ENCODE measurements around the gene SELENOO.

Gene SELENOO

DNA sequence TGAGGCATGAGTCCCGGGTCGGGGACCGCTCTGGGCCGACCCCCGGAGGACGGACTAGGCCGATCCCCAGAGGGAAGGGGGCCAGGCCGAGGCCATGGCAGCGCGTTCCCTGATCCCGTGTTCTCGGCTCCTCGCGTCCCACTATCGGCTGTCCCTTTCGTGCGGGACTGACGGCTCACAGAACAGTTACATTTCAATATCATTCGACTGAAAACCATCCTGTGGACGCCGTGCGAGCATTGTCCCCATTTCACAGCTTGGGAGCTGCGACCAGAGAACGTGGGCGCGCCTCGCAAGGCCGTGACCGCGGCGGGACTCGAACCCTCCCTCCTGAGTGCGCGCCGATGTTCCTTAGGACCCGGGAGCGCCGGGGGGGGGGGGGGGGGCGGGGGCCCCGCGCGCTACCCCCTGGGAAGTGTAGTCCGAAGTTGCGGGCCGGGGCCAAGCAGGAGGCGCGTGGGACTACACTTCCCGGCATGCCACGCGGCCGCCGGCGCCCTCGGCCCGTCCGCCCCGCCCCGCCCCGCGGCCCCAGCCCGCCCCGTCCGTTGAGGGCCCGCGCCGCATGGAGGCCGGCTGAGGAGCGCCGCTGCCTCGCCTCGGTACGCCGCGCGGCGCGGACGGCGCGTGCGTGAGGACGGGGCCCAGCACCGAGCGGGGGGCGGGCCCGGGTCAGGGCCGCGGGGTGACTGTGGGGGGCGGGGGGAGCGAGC, 15.3 kb upstream of the SELENOO start, which contains the start of gene TRABD:
TSS of gene TRABD (plus strand) at position 539 of the 713 bp plus-strand sequence. CDS start 7,148 bp downstream, outside the sequence.
- peak; percentile 94 for DNase-seq

DNA sequence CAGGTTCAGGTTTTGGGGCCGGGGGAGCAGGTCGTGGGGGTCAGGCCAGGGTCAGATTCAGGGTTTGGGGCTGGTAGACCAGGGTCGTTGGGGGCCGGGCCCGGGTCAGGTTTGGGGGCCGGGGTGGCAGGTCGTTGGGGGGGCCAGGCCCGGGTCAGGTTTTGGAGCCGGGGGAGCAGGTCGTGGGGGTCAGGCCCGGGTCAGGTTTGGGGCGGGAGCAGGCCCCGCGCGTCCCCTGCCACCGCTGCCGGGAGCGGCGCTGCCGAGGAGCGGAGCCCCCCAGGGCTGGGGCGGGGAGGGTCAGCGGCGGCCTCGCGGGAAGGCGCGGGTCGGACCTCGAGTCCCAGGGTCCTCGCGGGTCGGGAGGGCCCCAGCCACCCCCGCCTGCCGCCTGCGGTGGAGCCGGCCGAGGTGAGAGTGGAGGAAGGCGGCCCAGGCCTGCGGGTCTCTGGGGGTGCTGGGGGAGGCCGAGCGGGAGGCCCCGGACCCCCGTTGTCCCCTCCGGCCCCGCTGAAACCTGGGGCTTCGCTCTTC, 14.6 kb upstream of the SELENOO start:
- no peak for DNase-seq

DNA sequence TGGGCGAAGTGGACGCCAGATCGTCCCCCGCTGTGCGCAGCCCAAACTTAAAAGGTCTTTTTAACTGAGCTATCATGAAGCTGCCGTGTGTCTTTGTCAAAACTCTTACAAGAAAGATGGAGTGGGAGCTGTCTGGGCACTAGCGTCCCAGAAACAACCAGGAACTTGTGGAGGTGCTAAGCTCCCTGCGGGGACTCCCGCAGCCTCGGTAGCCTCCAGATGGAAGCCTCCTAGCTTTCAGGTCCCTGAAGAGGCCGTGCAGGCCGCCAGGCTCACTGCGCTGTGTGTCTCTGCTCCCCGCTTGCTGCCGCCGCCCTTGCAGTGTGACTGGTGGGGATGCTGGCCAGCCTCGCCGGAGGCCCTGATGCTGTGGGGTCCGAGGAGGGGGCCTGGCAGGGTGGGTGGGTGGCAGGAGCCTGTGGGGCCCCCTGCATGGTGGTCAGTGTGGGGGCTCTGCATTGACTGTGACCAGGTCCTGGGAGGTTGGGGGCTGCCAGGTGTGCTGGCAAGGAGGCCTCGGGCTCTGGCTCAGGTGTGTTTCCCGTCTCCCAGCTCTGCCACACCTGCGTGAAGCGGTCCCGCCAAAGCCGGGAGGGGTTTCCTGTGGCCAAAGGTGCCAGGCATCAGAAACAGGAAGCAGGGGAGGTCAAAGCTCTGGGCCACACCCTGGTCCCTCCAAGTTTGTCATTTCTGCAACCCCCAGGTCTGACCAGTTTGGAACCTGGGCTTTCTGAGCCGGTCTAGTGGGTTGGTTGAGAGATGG, 13.9 kb upstream of the SELENOO start:
- peak; percentile 32 for DNase-seq

DNA sequence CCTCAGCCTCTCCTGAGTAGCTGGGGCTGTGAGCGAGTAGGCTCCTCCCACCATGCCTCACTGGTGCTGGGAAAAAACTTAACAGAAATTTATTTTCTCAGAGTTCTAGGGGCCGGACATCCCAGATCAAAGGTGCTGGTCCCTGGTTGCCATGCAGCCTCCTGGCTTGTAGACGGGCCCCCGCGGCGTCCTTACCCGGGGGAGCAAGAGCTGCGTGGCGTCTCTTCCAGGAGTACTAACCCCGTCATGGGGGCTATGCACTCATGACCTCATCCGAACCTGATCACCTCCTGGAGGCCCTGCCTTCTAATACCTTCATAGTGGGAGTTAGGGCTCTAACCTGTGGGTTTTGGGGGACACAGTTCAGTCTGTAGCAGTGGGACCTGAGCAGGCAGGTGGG, 12.5 kb upstream of the SELENOO start:
- DNase-seq, result no peak

DNA sequence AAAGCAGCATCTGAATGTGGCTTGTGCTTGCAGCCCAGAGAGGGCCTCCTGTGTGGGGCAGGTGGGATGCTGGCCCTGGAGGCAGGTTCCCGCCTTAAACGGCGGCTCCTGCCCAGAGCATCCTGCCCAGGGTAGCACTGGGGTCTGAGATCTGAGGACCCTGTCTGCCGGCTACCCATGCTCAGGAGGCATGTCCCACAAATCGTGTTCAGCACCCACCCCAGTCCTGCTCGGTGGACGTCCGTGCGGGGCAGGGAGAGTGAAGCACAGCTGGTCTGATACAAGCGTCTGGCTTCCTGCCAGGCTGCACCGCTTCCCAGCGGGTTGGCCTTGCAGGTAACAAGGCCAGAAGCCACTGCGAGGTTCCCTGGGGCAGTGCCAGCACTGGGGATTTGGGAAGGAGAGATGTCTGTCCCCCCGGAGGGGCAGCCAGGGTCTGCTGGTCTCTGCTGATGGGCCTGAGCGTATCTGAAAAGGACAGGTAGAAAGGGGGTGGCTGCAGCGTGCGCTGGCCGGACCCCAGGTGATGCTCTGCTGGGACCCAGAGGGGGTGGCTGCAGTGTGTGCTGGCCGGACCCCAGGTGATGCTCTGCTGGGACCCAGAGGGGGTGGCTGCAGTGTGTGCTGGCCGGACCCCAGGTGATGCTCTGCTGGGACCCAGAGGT, 11.5 kb upstream of the SELENOO start:
- no peak for DNase-seq

DNA sequence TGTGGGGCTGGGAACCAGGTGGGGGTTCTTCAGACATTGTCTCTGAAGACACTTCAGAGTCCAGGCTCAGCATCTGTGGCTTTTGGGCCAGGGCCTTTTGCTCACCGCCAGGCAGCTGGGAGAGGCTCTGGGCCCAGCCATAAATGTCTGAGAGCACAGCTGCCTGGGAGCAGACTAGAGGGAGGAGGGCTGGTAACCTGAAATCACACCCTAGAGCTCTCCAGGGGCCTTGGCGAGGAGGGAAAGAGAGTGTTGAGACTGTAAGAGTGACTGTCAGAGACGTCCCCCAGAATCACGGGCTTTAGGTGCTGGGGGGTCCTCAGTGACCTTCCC, 11.0 kb upstream of the SELENOO start:
- no peak for DNase-seq

DNA sequence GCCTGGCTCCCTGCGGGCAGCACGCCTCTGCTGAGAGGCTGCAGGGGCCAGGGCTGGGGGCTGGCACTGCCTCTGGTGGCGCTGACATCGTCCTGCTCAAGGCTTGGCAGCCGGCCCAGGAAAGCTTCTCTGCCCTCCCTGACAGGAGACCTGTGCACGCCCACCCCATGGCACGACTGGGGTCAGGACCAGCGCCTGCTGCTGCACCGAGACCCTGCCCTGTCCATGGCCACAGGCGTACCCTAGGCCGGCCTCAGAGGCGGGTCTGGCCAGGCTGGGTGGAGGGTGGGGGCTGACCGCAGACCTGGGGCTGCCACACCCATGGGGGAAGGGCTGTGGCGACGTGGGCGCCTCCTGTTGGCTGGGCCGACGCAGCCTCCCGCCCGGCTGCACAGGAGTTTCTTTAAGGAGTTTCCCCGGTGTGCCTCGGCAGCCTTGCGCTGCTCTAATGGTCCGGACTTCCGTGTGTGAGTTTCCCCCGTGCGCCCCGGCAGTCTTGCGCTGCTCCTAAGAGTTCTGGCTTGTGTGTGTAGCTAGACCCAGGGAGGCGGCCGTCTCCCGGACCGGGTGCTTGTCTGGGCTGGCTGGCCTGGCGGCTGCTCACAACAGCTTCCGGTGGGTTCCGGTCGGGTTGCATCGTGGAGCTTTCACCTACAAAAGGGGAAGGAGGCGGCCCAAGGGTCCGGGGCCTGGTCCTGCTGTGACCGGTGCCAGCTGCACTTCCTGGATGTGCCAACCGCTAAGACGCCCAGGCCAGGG, 10.4 kb upstream of the SELENOO start:
- DNase-seq, result peak; percentile 85

DNA sequence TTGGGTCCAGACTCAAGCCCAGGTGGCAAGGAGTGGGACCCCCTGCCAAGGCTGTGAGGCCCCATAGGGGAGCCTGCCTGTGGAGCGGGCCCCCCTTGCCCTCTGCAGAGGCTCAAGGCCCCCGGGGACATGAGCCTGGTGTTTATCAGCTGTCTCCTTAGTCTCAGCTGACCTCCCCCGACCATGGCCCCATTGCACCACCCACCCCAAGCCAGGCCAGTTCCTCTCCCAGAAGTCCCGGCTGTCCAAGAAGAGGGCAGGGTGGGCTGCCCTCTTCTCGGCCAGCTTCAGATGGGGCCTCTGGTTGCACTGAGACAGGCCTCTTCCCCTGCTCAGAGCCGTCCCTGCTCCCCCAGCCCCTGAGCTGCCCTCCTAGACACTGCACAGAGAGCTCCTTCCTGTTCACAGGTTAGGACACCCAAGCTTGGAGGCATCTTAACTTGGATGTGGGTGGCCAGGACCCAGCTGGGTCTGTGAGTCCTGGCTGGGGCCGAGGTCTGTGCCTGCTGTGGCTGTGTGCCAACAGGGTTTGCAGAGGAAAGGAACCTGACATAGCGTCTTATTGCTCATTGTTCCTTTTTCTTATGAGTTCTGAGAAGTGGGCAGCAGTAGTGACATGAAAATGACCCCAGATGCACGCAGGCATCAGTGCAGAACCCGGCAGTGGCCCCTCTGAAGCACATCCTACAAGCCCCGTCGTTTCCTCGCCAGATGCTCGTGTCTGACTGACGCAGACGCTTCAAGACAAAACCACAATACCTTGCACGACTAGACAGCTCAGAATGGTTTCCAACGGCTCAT, 9.7 kb upstream of the SELENOO start:
- DNase-seq, result peak; percentile 85

DNA sequence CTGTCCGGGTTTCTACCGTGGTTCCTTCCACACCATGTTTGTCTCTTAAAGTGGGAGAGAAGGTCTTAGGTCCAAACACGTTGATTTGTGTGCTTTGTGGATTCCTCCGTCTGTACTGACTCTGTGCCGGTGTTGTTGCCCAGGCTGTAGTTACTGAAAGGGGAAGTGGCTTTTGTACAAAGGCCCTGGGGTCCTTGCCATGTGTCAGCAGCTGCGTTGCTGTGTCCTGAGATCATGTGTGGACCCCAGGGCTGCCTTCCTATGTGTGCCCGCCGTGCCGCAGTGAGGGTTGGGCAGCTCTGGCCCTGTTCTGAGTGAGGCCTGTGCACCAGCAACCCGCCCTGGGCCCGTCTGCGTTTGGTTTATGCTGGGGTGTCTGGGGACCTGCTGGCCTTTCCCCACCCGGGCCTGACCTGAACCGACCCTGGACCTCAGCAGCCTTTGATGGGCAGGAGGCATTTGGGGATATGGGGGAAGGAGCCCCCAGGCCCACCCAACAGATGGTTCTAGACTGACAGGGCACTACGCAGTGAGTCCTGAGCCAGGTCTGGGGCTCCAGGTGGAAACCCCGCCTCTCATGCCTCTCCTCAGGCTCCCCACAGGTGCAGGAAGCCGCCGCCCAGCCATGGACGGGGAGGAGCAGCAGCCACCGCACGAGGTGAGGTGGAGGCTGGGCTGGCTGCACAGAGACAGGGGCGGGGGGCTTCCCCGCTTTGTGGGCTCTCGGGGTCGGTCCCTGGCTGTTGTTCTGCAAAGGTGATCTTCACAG, 8.2 kb upstream of the SELENOO start:
- DNase-seq, result peak; percentile 82

DNA sequence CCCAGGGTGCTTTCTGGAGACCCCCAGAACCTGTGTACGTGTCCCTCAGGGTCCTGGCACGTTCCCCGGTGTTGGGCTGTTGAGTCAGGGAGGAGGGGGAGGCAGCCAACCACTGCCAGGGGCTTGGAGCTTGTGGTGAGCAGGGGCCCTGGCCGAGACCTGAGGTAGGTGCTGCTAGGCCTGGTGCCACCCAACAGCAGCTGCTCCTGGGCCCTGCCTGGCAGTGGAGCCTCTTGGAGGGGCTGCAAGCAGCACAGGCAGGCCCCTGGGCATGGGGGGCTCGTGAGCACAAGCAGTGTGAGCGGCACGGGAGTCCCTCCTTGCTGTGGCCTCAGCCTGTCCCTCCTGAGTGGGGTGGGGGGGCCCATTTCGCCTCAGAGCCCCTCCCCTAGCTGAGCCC, 7.2 kb upstream of the SELENOO start:
- no peak for DNase-seq

DNA sequence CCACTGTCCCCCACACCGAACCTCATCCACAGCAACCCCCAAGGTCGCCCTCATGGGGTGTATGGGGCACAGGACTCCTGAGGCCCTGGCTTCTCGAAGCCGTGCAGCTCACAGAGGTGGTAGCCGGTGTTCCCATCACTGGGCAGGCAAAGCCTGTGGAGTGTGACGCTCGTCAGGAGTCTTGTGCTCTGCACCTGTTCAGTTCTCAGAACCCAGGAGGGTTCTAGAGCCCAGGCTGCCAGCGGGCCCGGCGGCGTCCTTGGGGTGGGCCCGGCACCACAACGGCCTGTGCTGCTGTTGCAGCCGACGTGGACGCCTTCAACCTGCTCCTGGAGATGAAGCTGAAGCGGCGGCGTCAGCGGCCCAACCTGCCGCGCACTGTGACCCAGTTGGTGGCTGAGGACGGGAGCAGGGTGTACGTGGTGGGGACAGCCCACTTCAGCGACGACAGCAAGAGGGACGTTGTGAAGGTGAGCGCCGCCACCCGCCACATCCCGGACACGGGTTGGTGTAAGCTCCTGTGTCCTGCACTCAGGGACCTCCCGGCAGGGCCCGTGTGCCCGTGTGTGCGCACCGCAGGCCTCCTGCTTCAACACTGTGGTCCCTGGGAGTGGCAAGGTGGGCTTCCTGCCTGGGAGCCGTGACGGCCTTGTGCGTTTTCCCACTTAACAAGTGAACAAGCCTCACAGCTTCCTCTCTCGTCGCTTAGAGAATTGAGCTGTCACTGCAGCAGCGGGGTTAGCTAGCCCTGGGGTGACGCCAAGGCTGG, 6.6 kb upstream of the SELENOO start:
- DNase-seq, result no peak

DNA sequence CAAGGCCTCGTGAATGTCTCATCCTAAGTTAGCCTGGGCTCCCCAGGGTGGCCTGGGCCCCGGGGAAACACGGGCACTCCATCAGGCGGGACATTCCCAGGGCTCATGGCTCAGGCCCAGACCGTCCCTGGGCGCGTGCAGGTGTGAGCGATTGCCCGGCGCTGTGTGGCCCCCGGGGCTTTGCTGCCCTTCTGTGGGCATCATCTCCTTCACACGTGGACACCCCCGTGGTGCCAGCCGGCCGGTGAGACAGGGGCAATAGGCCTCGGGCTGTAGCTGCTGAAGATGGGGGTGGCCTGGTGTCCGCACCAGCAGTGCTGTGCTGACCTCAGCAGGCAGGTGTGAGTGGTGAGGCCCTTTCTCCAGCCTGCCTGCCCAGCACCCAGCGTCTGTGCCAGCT, 4.6 kb upstream of the SELENOO start:
- DNase-seq, result no peak

DNA sequence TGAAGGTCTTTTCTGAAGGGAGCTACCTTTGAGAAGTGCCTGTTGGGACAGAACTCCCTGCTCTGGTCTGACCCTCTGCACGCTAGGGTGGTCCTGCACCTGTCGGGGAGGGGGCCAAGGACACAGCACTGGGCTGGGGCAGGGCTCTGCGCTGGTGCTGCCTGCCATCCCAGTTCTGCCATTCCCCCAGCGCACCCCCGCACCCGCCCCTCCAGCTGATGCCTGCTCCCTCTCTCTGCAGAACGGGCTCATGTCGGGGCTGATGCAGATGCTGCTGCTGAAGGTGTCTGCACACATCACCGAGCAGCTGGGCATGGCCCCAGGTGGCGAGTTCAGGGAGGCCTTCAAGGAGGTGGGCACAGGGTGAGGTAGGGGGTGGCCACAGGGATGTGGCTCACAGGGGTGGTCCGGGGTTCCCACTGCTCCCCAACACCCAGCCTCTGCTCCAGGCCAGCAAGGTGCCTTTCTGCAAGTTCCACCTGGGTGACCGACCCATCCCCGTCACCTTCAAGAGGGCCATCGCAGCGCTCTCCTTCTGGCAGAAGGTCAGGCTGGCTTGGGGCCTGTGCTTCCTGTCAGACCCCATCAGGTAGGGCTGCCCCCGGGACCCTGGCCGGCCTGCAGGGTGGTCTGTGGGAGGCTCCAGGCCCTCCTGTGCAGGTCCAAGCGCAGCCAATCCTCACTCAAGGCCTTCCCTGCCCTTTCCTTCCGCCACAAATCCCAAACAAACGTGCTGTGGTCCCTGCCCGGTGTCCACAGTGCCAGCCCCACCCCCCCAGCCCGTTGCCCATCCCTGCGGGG, 3.6 kb upstream of the SELENOO start:
- no peak for DNase-seq

DNA sequence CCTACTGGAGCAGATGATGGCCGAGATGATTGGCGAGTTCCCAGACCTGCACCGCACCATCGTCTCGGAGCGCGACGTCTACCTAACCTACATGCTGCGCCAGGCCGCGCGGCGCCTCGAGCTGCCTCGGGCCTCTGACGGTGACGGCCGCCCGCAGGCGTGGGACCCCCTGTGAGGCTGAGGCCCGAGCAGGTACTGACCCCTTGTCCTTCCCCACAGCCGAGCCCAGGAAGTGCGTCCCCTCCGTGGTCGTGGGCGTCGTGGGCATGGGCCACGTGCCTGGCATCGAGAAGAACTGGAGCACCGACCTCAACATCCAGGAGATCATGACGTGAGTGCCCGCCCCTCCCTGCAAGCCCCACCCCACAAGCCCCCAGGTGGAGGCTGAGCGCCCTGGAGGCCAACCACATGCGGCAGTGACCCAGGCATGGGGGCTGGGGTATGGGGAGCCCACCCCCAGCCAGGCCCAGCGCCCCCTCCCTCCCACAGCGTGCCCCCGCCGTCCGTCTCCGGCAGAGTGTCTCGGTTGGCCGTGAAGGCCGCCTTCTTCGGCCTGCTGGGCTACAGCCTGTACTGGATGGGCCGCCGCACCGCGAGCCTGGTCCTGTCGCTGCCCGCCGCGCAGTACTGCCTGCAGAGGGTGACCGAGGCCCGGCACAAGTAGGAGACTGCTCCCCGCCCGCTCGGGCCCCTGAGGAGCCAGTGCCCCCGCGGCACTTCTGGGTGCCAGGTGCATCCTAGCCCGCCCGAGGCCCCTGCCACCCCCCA, 2.8 kb upstream of the SELENOO start:
- no peak for DNase-seq

DNA sequence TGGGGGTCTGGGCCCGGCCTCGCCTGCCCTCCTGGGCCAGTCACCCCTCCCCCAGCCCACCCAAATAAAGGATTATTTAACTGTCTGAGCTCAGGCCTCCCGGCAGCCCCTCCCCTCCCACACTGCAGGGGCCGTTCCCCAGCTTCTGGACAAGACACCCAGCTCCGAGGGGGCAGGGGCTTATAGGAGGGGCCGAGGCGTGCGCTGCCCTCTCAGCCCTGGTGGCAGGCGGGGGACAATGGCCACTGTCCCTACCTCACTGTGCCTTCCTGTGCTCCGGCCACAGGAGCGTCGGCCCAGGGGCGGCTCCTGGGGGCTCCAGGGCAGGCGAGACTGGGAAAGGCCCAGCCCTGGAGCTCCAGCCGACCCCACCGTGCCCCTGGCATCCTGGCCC, 2.2 kb upstream of the SELENOO start:
- no peak for DNase-seq

DNA sequence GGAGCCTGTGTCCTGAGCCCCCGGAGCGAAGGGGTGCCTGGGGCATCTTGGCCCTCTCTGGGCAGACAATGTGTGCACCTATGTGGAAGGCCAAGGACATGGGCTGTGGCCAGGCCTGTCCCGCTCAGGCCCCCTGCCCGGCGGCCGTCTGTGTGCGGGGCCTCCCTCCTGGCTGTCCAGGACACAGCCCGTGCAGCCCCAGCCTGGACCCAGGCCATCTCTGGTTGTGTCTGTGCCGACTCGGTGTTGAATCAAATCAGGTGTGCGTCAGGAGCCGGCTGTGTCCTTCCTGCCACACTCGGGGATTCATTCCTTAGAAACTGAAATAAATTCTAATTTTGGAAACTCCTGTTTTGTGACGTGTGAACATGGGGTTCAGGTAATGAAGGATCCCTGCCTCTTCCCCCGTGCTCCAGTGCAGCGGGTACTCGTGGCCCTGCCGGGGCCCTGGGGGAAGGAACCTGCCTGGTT, 1.5 kb upstream of the SELENOO start:
- DNase-seq, result no peak

DNA sequence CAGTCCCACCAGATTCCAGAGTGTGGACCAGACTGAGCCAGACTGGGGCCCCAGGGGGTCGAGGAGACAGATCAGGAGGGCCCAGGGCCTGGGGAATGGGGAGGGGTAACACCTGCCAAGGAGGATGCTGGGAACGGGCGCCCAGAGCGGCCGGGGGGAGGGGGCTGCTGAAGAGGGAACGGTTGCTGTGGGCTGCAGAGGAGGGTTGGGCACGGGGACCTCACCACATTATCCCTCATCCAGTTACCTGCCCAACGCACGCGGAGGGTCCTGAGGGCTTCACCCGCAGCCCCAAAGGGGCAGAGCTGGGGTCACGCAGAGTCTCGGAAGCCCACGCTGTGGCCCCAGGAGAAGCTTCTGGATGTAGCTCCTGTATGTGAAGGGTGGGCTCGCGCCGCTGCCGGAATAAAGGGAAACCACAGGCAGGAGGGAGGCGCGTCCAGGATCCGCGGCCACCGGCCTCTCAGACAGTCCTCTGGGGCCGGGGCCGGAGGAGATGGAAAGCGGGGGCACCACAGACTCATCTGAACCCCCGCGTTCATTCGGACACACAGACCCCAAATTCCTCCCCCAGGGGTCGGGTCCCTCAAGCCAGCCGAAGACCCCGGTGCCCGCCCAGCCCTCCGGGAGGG, 866 bp upstream of the SELENOO start:
- DNase-seq, result peak; percentile 23
